ENCODE results near the gene PRR13. TPM values are rescaled to one million over a fixed set of nuclear protein-coding genes. Genes with fewer than 3 reads are reported as not detected.
"Not testable (repeated sequence)": the region's sequence is repeated elsewhere in the genome, so short reads cannot be mapped to it uniquely, and the experiment has no call there.

PRR13 gene, protein sequence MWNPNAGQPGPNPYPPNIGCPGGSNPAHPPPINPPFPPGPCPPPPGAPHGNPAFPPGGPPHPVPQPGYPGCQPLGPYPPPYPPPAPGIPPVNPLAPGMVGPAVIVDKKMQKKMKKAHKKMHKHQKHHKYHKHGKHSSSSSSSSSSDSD
- polyA plus RNA-seq (2013) = 229 and 234 TPM in 2 replicates

DNA sequence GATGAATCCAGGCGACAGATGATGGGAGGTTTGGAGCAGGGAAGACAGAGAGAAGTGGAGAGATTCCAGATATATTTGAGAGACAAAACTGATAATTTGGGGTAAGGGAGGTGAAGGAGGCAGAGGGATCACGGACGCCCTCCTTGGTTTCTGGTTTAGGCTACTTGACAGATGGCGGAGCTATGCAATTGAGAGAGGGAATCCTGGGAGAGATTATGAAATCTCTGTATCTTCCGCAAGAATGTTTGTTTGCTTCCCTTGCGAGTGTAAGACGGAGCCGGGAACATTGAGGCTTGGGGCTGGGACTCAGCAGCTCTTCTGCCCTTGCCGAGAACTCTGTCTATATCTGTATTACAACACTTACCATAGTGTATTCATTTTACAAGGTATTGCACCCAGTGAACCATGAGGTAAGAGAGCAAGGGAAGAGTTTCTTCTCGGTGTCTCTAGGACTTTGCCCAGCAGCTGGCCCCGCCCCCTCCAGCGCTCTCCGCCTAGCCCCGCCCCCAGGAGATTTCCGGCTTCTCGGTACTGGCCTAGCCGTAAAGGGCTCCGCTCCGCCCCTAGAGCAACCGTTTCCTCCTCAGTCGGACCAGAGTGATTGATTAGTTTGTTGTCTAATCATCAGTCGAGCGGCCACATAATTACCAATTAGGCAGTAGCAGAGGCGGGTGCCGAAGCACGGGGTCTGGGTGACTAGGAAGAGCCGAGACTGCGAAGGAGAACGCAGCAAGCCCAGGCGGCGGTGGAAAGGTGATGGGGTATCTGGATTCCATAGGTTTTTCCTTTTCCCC, at the start of gene PRR13:
Gene PRR13, plus strand, starts transcription at position 695 of the 794 bp plus-strand sequence. CDS start 981 bp downstream, outside the sequence.
- WGBS (ENCODE audit: extremely low coverage, insufficient coverage, insufficient read length) = no CpG with 5 or more reads among the region's 31 CpGs

DNA sequence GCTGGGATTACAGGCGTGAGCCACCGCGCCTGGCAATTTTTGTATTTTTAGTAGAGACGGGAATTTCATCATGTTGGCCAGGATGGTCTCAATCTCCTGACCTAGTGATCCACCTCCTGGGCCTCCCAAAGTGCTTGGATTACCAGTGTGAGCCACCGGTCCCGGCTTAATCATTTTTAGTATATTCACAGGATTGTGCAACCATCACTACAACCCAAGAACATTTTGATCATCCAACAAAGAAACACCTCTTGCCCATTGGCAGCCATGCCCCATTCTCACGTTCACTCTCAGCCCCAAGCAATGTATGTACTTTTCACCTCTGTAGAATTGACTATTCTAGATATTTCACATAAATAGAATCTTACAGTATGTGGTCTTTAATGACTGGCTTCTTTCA, 41.6 kb upstream of the PRR13 start:
- Histone ChIP-seq H3K27ac (ENCODE audit: low read depth, low read length) (no peak overlapping the region), H3K36me3 (ENCODE audit: control insufficient read depth in 1 of 2, insufficient read depth in 2 of 2, low read length in 2 of 2) (peaks cover 9 to 22% of the 10 kb centered on the region in 2 experiments), H2BK120ac (ENCODE audit: insufficient read depth, low read length, poor library complexity) (no peak overlapping the region), H4K91ac (ENCODE audit: low read depth, low read length) (no peak overlapping the region), H3K4me1 (ENCODE audit: control insufficient read depth in 1 of 2, insufficient read depth in 2 of 2, low read length in 2 of 2) (no peaks in the 10 kb centered on the region), H3K18ac (ENCODE audit: low read length) (no peak overlapping the region), H3K23ac (ENCODE audit: low read length) (no peak overlapping the region), H3K27me3 (ENCODE audit: insufficient read depth, low read length) (no peaks in the 10 kb centered on the region), H2BK5ac (ENCODE audit: low read depth, low read length, poor library complexity) (no peak overlapping the region), H3K4me2 (ENCODE audit: low read length) (no peak overlapping the region), H2AFZ (ENCODE audit: insufficient read depth, low read length, poor library complexity) (no peak overlapping the region), H3K4me3 (ENCODE audit: low read depth, low read length) (no peak overlapping the region), H3K14ac (ENCODE audit: low read length) (no peak overlapping the region), H3K9ac (ENCODE audit: low read length) (no peak overlapping the region), H3K9me3 (ENCODE audit: insufficient read depth, low read depth, low read length) (no peaks in the 10 kb centered on the region), H3K79me1 (ENCODE audit: low read length) (no peaks in the 10 kb centered on the region), H2BK12ac (ENCODE audit: low read length) (no peak overlapping the region), H3K79me2 (ENCODE audit: control insufficient read depth, insufficient read depth, low read length, poor library complexity) (no peaks in the 10 kb centered on the region), H4K12ac (ENCODE audit: low read depth, low read length) (no peak overlapping the region), H2AK5ac (ENCODE audit: low read length) (no peak overlapping the region), H3K4ac (ENCODE audit: low read depth, low read length) (no peak overlapping the region), H4K8ac (ENCODE audit: low read depth, low read length) (no peak overlapping the region)
- WGBS (ENCODE audit: extremely low coverage, insufficient coverage, insufficient read length) = no CpG with 5 or more reads among the region's 7 CpGs
- no peak for DNase-seq

More for the DNA sequence above, at the start of gene PRR13:
- H3K79me1 ChIP-seq (ENCODE audit: low read length) = peaks cover 7% of the 10 kb centered on the region
- peak within 1 kb of the TSS; percentile 71 for H3K4me2 ChIP-seq (ENCODE audit: low read length)
- no peak within 1 kb of the TSS for H3K23ac ChIP-seq (ENCODE audit: low read length)
- H2BK5ac ChIP-seq (ENCODE audit: low read depth, low read length, poor library complexity) = peak within 1 kb of the TSS; percentile 75
- peak within 1 kb of the TSS; percentile 89 for H3K9ac ChIP-seq (ENCODE audit: low read length)
- DNase-seq = peak; percentile 99
- H3K18ac ChIP-seq (ENCODE audit: low read length) = peak within 1 kb of the TSS; percentile 66
- H3K4me3 ChIP-seq (ENCODE audit: low read depth, low read length) = peak within 1 kb of the TSS; percentile 74
- H3K36me3 ChIP-seq (ENCODE audit: control insufficient read depth in 1 of 2, insufficient read depth in 2 of 2, low read length in 2 of 2) = peaks cover 7% of the 10 kb centered on the region in 2 experiments
- H2BK120ac ChIP-seq (ENCODE audit: insufficient read depth, low read length, poor library complexity) = peak within 1 kb of the TSS; percentile 36
- peak within 1 kb of the TSS; percentile 49 for H3K4ac ChIP-seq (ENCODE audit: low read depth, low read length)
- H4K91ac ChIP-seq (ENCODE audit: low read depth, low read length) = peak within 1 kb of the TSS; percentile 63
- H3K79me2 ChIP-seq (ENCODE audit: control insufficient read depth, insufficient read depth, low read length, poor library complexity) = peaks cover 6% of the 10 kb centered on the region
- no peaks in the 10 kb centered on the region for H3K27me3 ChIP-seq (ENCODE audit: insufficient read depth, low read length)
- no peaks in the 10 kb centered on the region for H3K9me3 ChIP-seq (ENCODE audit: insufficient read depth, low read depth, low read length)
- H4K12ac ChIP-seq (ENCODE audit: low read depth, low read length) = peak within 1 kb of the TSS; percentile 7
- H2AFZ ChIP-seq (ENCODE audit: insufficient read depth, low read length, poor library complexity) = peak within 1 kb of the TSS; percentile 77
- peak within 1 kb of the TSS; percentile 40 for H2AK5ac ChIP-seq (ENCODE audit: low read length)
- H3K14ac ChIP-seq (ENCODE audit: low read length) = peak within 1 kb of the TSS; percentile 71
- peak within 1 kb of the TSS; percentile 91 for H4K8ac ChIP-seq (ENCODE audit: low read depth, low read length)
- peak within 1 kb of the TSS; percentile 84 for H3K27ac ChIP-seq (ENCODE audit: low read depth, low read length)
- peaks cover 2 to 8% of the 10 kb centered on the region in 2 experiments for H3K4me1 ChIP-seq (ENCODE audit: control insufficient read depth in 1 of 2, insufficient read depth in 2 of 2, low read length in 2 of 2)
- H2BK12ac ChIP-seq (ENCODE audit: low read length) = no peak within 1 kb of the TSS

DNA sequence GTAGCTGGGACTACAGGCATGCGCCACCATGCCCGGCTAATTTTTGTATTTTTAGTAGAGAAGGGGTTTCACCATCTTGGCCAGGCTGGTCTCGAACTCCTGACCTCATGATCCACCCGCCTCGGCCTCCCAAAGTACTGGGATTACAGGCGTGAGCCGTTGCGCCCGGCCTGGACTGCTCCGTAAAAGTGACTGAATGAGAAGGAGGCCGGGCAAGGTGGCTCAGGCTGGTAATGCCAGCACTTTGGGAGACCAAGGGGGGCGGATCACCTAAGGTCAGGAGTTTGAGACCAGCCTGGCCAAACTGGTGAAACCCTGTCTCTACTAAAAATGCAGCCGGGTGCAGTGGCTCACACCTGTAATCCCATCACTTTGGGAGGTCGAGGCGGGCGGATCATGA, 39.2 kb upstream of the PRR13 start:
- DNase-seq; H3K27ac ChIP-seq (ENCODE audit: low read depth, low read length); H2AK5ac ChIP-seq (ENCODE audit: low read length); H2AFZ ChIP-seq (ENCODE audit: insufficient read depth, low read length, poor library complexity); H3K79me2 ChIP-seq (ENCODE audit: control insufficient read depth, insufficient read depth, low read length, poor library complexity); H3K4me2 ChIP-seq (ENCODE audit: low read length); H2BK120ac ChIP-seq (ENCODE audit: insufficient read depth, low read length, poor library complexity); H3K9me3 ChIP-seq (ENCODE audit: insufficient read depth, low read depth, low read length); H3K4ac ChIP-seq (ENCODE audit: low read depth, low read length); H3K27me3 ChIP-seq (ENCODE audit: insufficient read depth, low read length); H3K9ac ChIP-seq (ENCODE audit: low read length); H2BK12ac ChIP-seq (ENCODE audit: low read length); H3K79me1 ChIP-seq (ENCODE audit: low read length); H3K4me3 ChIP-seq (ENCODE audit: low read depth, low read length); H2BK5ac ChIP-seq (ENCODE audit: low read depth, low read length, poor library complexity); H3K4me1 ChIP-seq (ENCODE audit: control insufficient read depth in 1 of 2, insufficient read depth in 2 of 2, low read length in 2 of 2); H4K8ac ChIP-seq (ENCODE audit: low read depth, low read length); H3K23ac ChIP-seq (ENCODE audit: low read length); H3K14ac ChIP-seq (ENCODE audit: low read length); H4K91ac ChIP-seq (ENCODE audit: low read depth, low read length): not testable (repeated sequence)
- no CpG with 5 or more reads among the region's 16 CpGs for WGBS (ENCODE audit: extremely low coverage, insufficient coverage, insufficient read length)
- Histone ChIP-seq H3K36me3 (ENCODE audit: control insufficient read depth in 1 of 2, insufficient read depth in 2 of 2, low read length in 2 of 2) (peaks cover 15 to 20% of the 10 kb centered on the region in 2 experiments), H3K18ac (ENCODE audit: low read length) (peak overlapping the region; percentile 59), H4K12ac (ENCODE audit: low read depth, low read length) (peak overlapping the region; percentile 43)

DNA sequence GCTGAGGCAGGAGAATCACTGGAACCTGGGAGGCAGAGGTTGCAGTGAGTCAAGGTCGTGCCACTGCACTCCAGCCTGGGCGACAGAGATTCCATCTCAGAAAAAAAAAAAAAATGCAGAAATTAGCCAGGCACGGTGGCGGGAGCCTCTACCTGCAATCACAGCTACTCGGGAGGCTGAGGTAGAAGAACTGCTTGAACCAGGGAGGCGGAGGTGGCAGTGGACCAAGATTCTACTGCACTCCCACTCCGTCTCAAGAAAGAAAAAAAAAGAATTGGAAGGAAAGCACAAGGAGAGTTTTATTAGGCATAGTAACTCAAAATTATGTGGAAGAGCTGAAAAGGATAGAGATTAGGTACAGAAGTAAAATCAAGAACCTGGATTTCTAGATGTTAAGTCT, 38.7 kb upstream of the PRR13 start:
- DNase-seq = no peak
- Histone ChIP-seq H3K27ac (ENCODE audit: low read depth, low read length) (no peak overlapping the region), H3K14ac (ENCODE audit: low read length) (no peak overlapping the region), H3K4me3 (ENCODE audit: low read depth, low read length) (no peak overlapping the region), H3K23ac (ENCODE audit: low read length) (no peak overlapping the region), H2BK12ac (ENCODE audit: low read length) (no peak overlapping the region), H3K18ac (ENCODE audit: low read length) (no peak overlapping the region), H3K79me2 (ENCODE audit: control insufficient read depth, insufficient read depth, low read length, poor library complexity) (no peaks in the 10 kb centered on the region), H2BK5ac (ENCODE audit: low read depth, low read length, poor library complexity) (no peak overlapping the region), H4K8ac (ENCODE audit: low read depth, low read length) (no peak overlapping the region), H3K36me3 (ENCODE audit: control insufficient read depth in 1 of 2, insufficient read depth in 2 of 2, low read length in 2 of 2) (peaks cover 16 to 23% of the 10 kb centered on the region in 2 experiments), H3K27me3 (ENCODE audit: insufficient read depth, low read length) (no peaks in the 10 kb centered on the region), H3K4ac (ENCODE audit: low read depth, low read length) (no peak overlapping the region), H4K91ac (ENCODE audit: low read depth, low read length) (no peak overlapping the region), H2AFZ (ENCODE audit: insufficient read depth, low read length, poor library complexity) (no peak overlapping the region), H2AK5ac (ENCODE audit: low read length) (no peak overlapping the region), H3K4me1 (ENCODE audit: control insufficient read depth in 1 of 2, insufficient read depth in 2 of 2, low read length in 2 of 2) (no peaks in the 10 kb centered on the region), H3K4me2 (ENCODE audit: low read length) (no peak overlapping the region), H3K9me3 (ENCODE audit: insufficient read depth, low read depth, low read length) (no peaks in the 10 kb centered on the region), H2BK120ac (ENCODE audit: insufficient read depth, low read length, poor library complexity) (no peak overlapping the region), H4K12ac (ENCODE audit: low read depth, low read length) (no peak overlapping the region), H3K9ac (ENCODE audit: low read length) (no peak overlapping the region), H3K79me1 (ENCODE audit: low read length) (no peaks in the 10 kb centered on the region)
- no CpG with 5 or more reads among the region's 7 CpGs for WGBS (ENCODE audit: extremely low coverage, insufficient coverage, insufficient read length)
